Measurements from ENCODE around the gene CDR2L. TPM values are rescaled to one million over a fixed set of nuclear protein-coding genes. Genes with fewer than 3 reads are reported as not detected.

Gene CDR2L
- polyA plus RNA-seq, 1 of the 3 experiments (the other 2 are of a cell fraction) = 21.2 TPM

GRCh38 chr17:74956093-74956492 is 31.3 kb upstream of the CDR2L start:
- no peaks in the 10 kb centered on the region for H3K79me2 ChIP-seq (ENCODE audit: insufficient read depth)
- H3K9me2 ChIP-seq = no peaks in the 10 kb centered on the region
- H3K27me3 ChIP-seq (ENCODE audit: insufficient read depth) = peaks cover 6% of the 10 kb centered on the region; the same call in 1 of the 2 replicates
- TF ChIP-seq NFIC (IDR thresholded peaks at IDR 0.05; ENCODE audit: borderline replicate concordance) = no peak
- no peak for TF ChIP-seq CTCF (IDR thresholded peaks at IDR 0.05)
- TF ChIP-seq CHD2 (IDR thresholded peaks at IDR 0.05; ENCODE audit: low read length, partially characterized antibody) = no peak
- TF ChIP-seq TAF1 (IDR thresholded peaks at IDR 0.05; ENCODE audit: borderline replicate concordance, low read depth, low read length) = no peak
- TF ChIP-seq ELF1 (IDR thresholded peaks at IDR 0.05) = no peak
- no peak for TF ChIP-seq RXRA (IDR thresholded peaks at IDR 0.05; ENCODE audit: borderline replicate concordance, low read depth)
- no peak for TF ChIP-seq SIN3A (IDR thresholded peaks at IDR 0.05; ENCODE audit: borderline replicate concordance, low read depth, low read length)
- TF ChIP-seq EP300 (IDR thresholded peaks at IDR 0.05; ENCODE audit: borderline replicate concordance in 1 of 2, low read depth in 1 of 2, low read length in 1 of 2) = no peak
- no peak for TF ChIP-seq RAD21 (IDR thresholded peaks at IDR 0.05; ENCODE audit: low read length)
- no peak for TF ChIP-seq EZH2phosphoT487 (IDR thresholded peaks at IDR 0.05; ENCODE audit: borderline replicate concordance, low read depth)
- no peak for TF ChIP-seq RCOR1 (IDR thresholded peaks at IDR 0.05; ENCODE audit: low read length)
- TF ChIP-seq GATA2 (CRISPR knock-in tag; IDR thresholded peaks at IDR 0.05) = no peak
- no peak for TF ChIP-seq MXI1 (IDR thresholded peaks at IDR 0.05; ENCODE audit: low read depth, low read length)
- TF ChIP-seq FOSL2 (IDR thresholded peaks at IDR 0.05; ENCODE audit: borderline replicate concordance, low read depth) = no peak
- TF ChIP-seq PBX3 (IDR thresholded peaks at IDR 0.05) = no peak
- TF ChIP-seq SMC3 (IDR thresholded peaks at IDR 0.05; ENCODE audit: low read depth, low read length) = no peak
- TF ChIP-seq MEF2A (IDR thresholded peaks at IDR 0.05; ENCODE audit: borderline replicate concordance, low read depth) = no peak
- TF ChIP-seq USF2 (IDR thresholded peaks at IDR 0.05; ENCODE audit: borderline replicate concordance, low read depth, low read length) = no peak
- no peak for TF ChIP-seq TCF12 (IDR thresholded peaks at IDR 0.05)
- TF ChIP-seq YY1 (IDR thresholded peaks at IDR 0.05; ENCODE audit: low read depth) = no peak
- ChIA-PET CTCF (interaction anchor here (0.6 to 11.0 kb wide), 10 partner anchors 9 to 225 kb away, joined by 3 to 295 read pairs (median 44); partner anchors contain the start of genes CDR2L, HID1, MRPL58 and OTOP2), POLR2A (no interaction called here)
- WGBS (ENCODE audit: low lambda C conversion rate) = 44% methylated on average over 4 of the region's 4 CpGs
- no peaks in the 10 kb centered on the region for H3K9me3 ChIP-seq
- H3F3A ChIP-seq (replicated peaks; ENCODE audit: insufficient read depth) = no peaks in the 10 kb centered on the region
- H3K4me1 ChIP-seq (ENCODE audit: control insufficient read depth in 1 of 2, insufficient read depth in 2 of 2, low read depth in 1 of 2, low read length in 1 of 2) = no peaks in the 10 kb centered on the region; a peak in 1 of 4 replicates
- no peak overlapping the region for H3K9ac ChIP-seq
- no peak overlapping the region for H3K4me3 ChIP-seq (ENCODE audit: low read depth in 2 of 2, low read length in 1 of 2)
- no peak for DNase-seq
- no peak overlapping the region for H2AFZ ChIP-seq (ENCODE audit: low read depth)
- no peaks in the 10 kb centered on the region for H4K20me1 ChIP-seq (ENCODE audit: insufficient read depth)
- H3K4me2 ChIP-seq = no peak overlapping the region
- no peak overlapping the region for H3K27ac ChIP-seq (ENCODE audit: low read depth in 2 of 2, low read length in 1 of 2)
- H3K36me3 ChIP-seq (replicated peaks in 1 of 2; ENCODE audit: control insufficient read depth in 1 of 2, insufficient read depth in 2 of 2, low read length in 1 of 2) = no peaks in the 10 kb centered on the region
